DMS79 (cell line): Measurements from ENCODE around the gene ERFE.
"Not testable (repeated sequence)": the region's sequence is repeated elsewhere in the genome, so short reads cannot be mapped to it uniquely, and the experiment has no call there.

ENCODE experiments used
- DNase-seq: peaks from one replicate; lab custom pipeline; 2025; lab: John Stamatoyannopoulos, UW

The ERFE gene

GRCh38 chr2:238169708-238170251, 11.0 kb downstream of the ERFE start:
- no peak for DNase-seq

- no peak for DNase-seq
Measured at GRCh38 chr2:238170386-238171071, 11.8 kb downstream of the ERFE start.

GRCh38 chr2:238171072-238171431, 12.3 kb downstream of the ERFE start:
- DNase-seq: not testable (repeated sequence)

- no peak for DNase-seq
Measured at GRCh38 chr2:238171575-238172187, 12.9 kb downstream of the ERFE start.

- DNase-seq: no peak
Measured at GRCh38 chr2:238172439-238172838, 13.7 kb downstream of the ERFE start.

GRCh38 chr2:238173692-238174091, 14.9 kb downstream of the ERFE start:
- DNase-seq: no peak

- no peak for DNase-seq
Measured at GRCh38 chr2:238174291-238174690, 15.5 kb downstream of the ERFE start.

GRCh38 chr2:238174701-238175100, 15.9 kb downstream of the ERFE start:
- DNase-seq: peak; percentile 84

GRCh38 chr2:238176613-238177012, 17.8 kb downstream of the ERFE start:
- no peak for DNase-seq

GRCh38 chr2:238180554-238180953, 21.8 kb downstream of the ERFE start:
- no peak for DNase-seq

GRCh38 chr2:238182362-238182761, 23.6 kb downstream of the ERFE start:
- DNase-seq: no peak

- DNase-seq: no peak
Measured at GRCh38 chr2:238183821-238184220, 25.1 kb downstream of the ERFE start.

GRCh38 chr2:238187618-238188548, 29.1 kb downstream of the ERFE start:
- DNase-seq: no peak

GRCh38 chr2:238190445-238190844, 31.7 kb downstream of the ERFE start:
- no peak for DNase-seq

GRCh38 chr2:238202326-238203093, 43.7 kb downstream of the ERFE start:
- no peak for DNase-seq

- DNase-seq: peak; percentile 54
Measured at GRCh38 chr2:238203094-238203972, 44.6 kb downstream of the ERFE start, which contains the start of gene ILKAP. Gene ILKAP (minus strand): TSS chr2:238203695. CDS start chr2:238203553, 142 bp downstream.

- DNase-seq: no peak
Measured at GRCh38 chr2:238203973-238204683, 45.4 kb downstream of the ERFE start.

GRCh38 chr2:238207006-238207405, 48.2 kb downstream of the ERFE start:
- no peak for DNase-seq

GRCh38 chr2:238216651-238217184, 57.9 kb downstream of the ERFE start:
- DNase-seq: no peak
